ENCODE measurements around the gene ITPR3.

The ITPR3 gene

GRCh38 chr6:33586108-33586640 is 34.9 kb upstream of the ITPR3 start:
- TF ChIP-seq YY1 (IDR thresholded peaks at IDR 0.05; ENCODE audit: insufficient read depth, insufficient read length) (no peak), SUZ12 (IDR thresholded peaks at IDR 0.05; ENCODE audit: extremely low read depth, insufficient read depth, insufficient read length) (no peak), ZNF274 (IDR thresholded peaks at IDR 0.05; ENCODE audit: low read depth, low read length) (no peak)
- H3K36me3 ChIP-seq (ENCODE audit: insufficient read depth, insufficient read length, low read length): no peaks in the 10 kb centered on the region
- peaks cover 8% of the 10 kb centered on the region for H3K4me1 ChIP-seq (ENCODE audit: insufficient read depth, insufficient read length)
- no peak overlapping the region for H3K4me3 ChIP-seq (ENCODE audit: insufficient read length, low read depth)
- H3K9me3 ChIP-seq (ENCODE audit: insufficient read depth, low read length): no peaks in the 10 kb centered on the region
- H3K9ac ChIP-seq (ENCODE audit: insufficient read length, low read depth): no peak overlapping the region
- H3K27me3 ChIP-seq (ENCODE audit: insufficient read depth, insufficient read length): no peaks in the 10 kb centered on the region
- no peak for DNase-seq (ENCODE audit: low read depth, low spot score)

- H3K36me3 ChIP-seq (ENCODE audit: insufficient read depth, insufficient read length, low read length): no peaks in the 10 kb centered on the region
- H3K4me1 ChIP-seq (ENCODE audit: insufficient read depth, insufficient read length): peaks cover 12% of the 10 kb centered on the region
- no peaks in the 10 kb centered on the region for H3K27me3 ChIP-seq (ENCODE audit: insufficient read depth, insufficient read length)
- no peak overlapping the region for H3K4me3 ChIP-seq (ENCODE audit: insufficient read length, low read depth)
- no peak for DNase-seq (ENCODE audit: low read depth, low spot score)
- no peak overlapping the region for H3K9ac ChIP-seq (ENCODE audit: insufficient read length, low read depth)
- no peak for TF ChIP-seq YY1 (IDR thresholded peaks at IDR 0.05; ENCODE audit: insufficient read depth, insufficient read length)
- TF ChIP-seq ZNF274 (IDR thresholded peaks at IDR 0.05; ENCODE audit: low read depth, low read length): no peak
- TF ChIP-seq SUZ12 (IDR thresholded peaks at IDR 0.05; ENCODE audit: extremely low read depth, insufficient read depth, insufficient read length): no peak
- no peaks in the 10 kb centered on the region for H3K9me3 ChIP-seq (ENCODE audit: insufficient read depth, low read length)
These were observed 33.6 kb upstream of the ITPR3 start for GRCh38 chr6:33587529-33587928.

- Histone ChIP-seq H3K9me3 (ENCODE audit: insufficient read depth, low read length) (no peaks in the 10 kb centered on the region), H3K4me3 (ENCODE audit: insufficient read length, low read depth) (no peak overlapping the region), H3K27me3 (ENCODE audit: insufficient read depth, insufficient read length) (peaks cover 4% of the 10 kb centered on the region), H3K4me1 (ENCODE audit: insufficient read depth, insufficient read length) (peaks cover 15% of the 10 kb centered on the region), H3K9ac (ENCODE audit: insufficient read length, low read depth) (no peak overlapping the region), H3K36me3 (ENCODE audit: insufficient read depth, insufficient read length, low read length) (no peaks in the 10 kb centered on the region)
- no peak for DNase-seq (ENCODE audit: low read depth, low spot score)
- TF ChIP-seq SUZ12 (IDR thresholded peaks at IDR 0.05; ENCODE audit: extremely low read depth, insufficient read depth, insufficient read length): no peak
- TF ChIP-seq YY1 (IDR thresholded peaks at IDR 0.05; ENCODE audit: insufficient read depth, insufficient read length): no peak
- no peak for TF ChIP-seq ZNF274 (IDR thresholded peaks at IDR 0.05; ENCODE audit: low read depth, low read length)
These were observed 32.2 kb upstream of the ITPR3 start for GRCh38 chr6:33588894-33589293.

- H3K4me1 ChIP-seq (ENCODE audit: insufficient read depth, insufficient read length): peaks cover 15% of the 10 kb centered on the region
- peaks cover 4% of the 10 kb centered on the region for H3K27me3 ChIP-seq (ENCODE audit: insufficient read depth, insufficient read length)
- H3K9me3 ChIP-seq (ENCODE audit: insufficient read depth, low read length): no peaks in the 10 kb centered on the region
- no peak overlapping the region for H3K4me3 ChIP-seq (ENCODE audit: insufficient read length, low read depth)
- TF ChIP-seq YY1 (IDR thresholded peaks at IDR 0.05; ENCODE audit: insufficient read depth, insufficient read length) (no peak), SUZ12 (IDR thresholded peaks at IDR 0.05; ENCODE audit: extremely low read depth, insufficient read depth, insufficient read length) (no peak)
- no peak for DNase-seq (ENCODE audit: low read depth, low spot score)
- H3K36me3 ChIP-seq (ENCODE audit: insufficient read depth, insufficient read length, low read length): no peaks in the 10 kb centered on the region
- H3K9ac ChIP-seq (ENCODE audit: insufficient read length, low read depth): no peak overlapping the region
These were observed 31.8 kb upstream of the ITPR3 start for GRCh38 chr6:33589392-33589730.

- H3K9ac ChIP-seq (ENCODE audit: insufficient read length, low read depth): no peak overlapping the region
These were observed 31.2 kb upstream of the ITPR3 start for GRCh38 chr6:33589731-33590530.

GRCh38 chr6:33590531-33591198 is 30.5 kb upstream of the ITPR3 start:
- H3K4me1 ChIP-seq (ENCODE audit: insufficient read depth, insufficient read length): peaks cover 18% of the 10 kb centered on the region
- TF ChIP-seq YY1 (IDR thresholded peaks at IDR 0.05; ENCODE audit: insufficient read depth, insufficient read length) (no peak), ZNF274 (IDR thresholded peaks at IDR 0.05; ENCODE audit: low read depth, low read length) (no peak), SUZ12 (IDR thresholded peaks at IDR 0.05; ENCODE audit: extremely low read depth, insufficient read depth, insufficient read length) (no peak)
- H3K9me3 ChIP-seq (ENCODE audit: insufficient read depth, low read length): no peaks in the 10 kb centered on the region
- DNase-seq (ENCODE audit: low read depth, low spot score): no peak
- no peaks in the 10 kb centered on the region for H3K36me3 ChIP-seq (ENCODE audit: insufficient read depth, insufficient read length, low read length)
- peak overlapping the region; percentile 42 for H3K9ac ChIP-seq (ENCODE audit: insufficient read length, low read depth)
- peaks cover 4% of the 10 kb centered on the region for H3K27me3 ChIP-seq (ENCODE audit: insufficient read depth, insufficient read length)
- no peak overlapping the region for H3K4me3 ChIP-seq (ENCODE audit: insufficient read length, low read depth)

More at GRCh38 chr6:33589731-33590530, 31.2 kb upstream of the ITPR3 start:
- H3K4me3 ChIP-seq (ENCODE audit: insufficient read length, low read depth): no peak overlapping the region
- peaks cover 15% of the 10 kb centered on the region for H3K4me1 ChIP-seq (ENCODE audit: insufficient read depth, insufficient read length)
- no peak for DNase-seq (ENCODE audit: low read depth, low spot score)
- no peaks in the 10 kb centered on the region for H3K9me3 ChIP-seq (ENCODE audit: insufficient read depth, low read length)
- TF ChIP-seq YY1 (IDR thresholded peaks at IDR 0.05; ENCODE audit: insufficient read depth, insufficient read length) (no peak), ZNF274 (IDR thresholded peaks at IDR 0.05; ENCODE audit: low read depth, low read length) (no peak), SUZ12 (IDR thresholded peaks at IDR 0.05; ENCODE audit: extremely low read depth, insufficient read depth, insufficient read length) (no peak)
- peaks cover 4% of the 10 kb centered on the region for H3K27me3 ChIP-seq (ENCODE audit: insufficient read depth, insufficient read length)
- no peaks in the 10 kb centered on the region for H3K36me3 ChIP-seq (ENCODE audit: insufficient read depth, insufficient read length, low read length)

GRCh38 chr6:33591424-33592032 is 29.6 kb upstream of the ITPR3 start:
- Histone ChIP-seq H3K9me3 (ENCODE audit: insufficient read depth, low read length) (no peaks in the 10 kb centered on the region), H3K4me1 (ENCODE audit: insufficient read depth, insufficient read length) (peaks cover 18% of the 10 kb centered on the region), H3K9ac (ENCODE audit: insufficient read length, low read depth) (no peak overlapping the region), H3K27me3 (ENCODE audit: insufficient read depth, insufficient read length) (peaks cover 4% of the 10 kb centered on the region), H3K4me3 (ENCODE audit: insufficient read length, low read depth) (no peak overlapping the region), H3K36me3 (ENCODE audit: insufficient read depth, insufficient read length, low read length) (no peaks in the 10 kb centered on the region)
- TF ChIP-seq ZNF274 (IDR thresholded peaks at IDR 0.05; ENCODE audit: low read depth, low read length): no peak
- no peak for TF ChIP-seq YY1 (IDR thresholded peaks at IDR 0.05; ENCODE audit: insufficient read depth, insufficient read length)
- TF ChIP-seq SUZ12 (IDR thresholded peaks at IDR 0.05; ENCODE audit: extremely low read depth, insufficient read depth, insufficient read length): no peak
- no peak for DNase-seq (ENCODE audit: low read depth, low spot score)

Data from NT2/D1 (cell line).